Mesendoderm (in vitro differentiated cells): ENCODE measurements around the gene CAVIN3.

Experiments used
- DNase-seq: peaks from one replicate; pipeline ENCODE4 v3.0.0; 2013
- H2AK5ac ChIP-seq: 2 replicates; pipeline ENCODE4 v1.6.1; 2013; ENCODE audit warnings: low read length, inconsistent platforms
- H2BK120ac ChIP-seq: 2 replicates; pipeline ENCODE4 v1.6.1; 2013; ENCODE audit warnings: low read depth, mild to moderate bottlenecking, low read length, moderate library complexity, mixed read lengths
- H2BK15ac ChIP-seq: replicated peaks from 2 replicates; pipeline ENCODE4 v1.6.1; 2013; ENCODE audit warnings: low read depth, mild to moderate bottlenecking, moderate library complexity
- H2BK5ac ChIP-seq: 2 replicates; pipeline ENCODE4 v1.6.1; 2013; ENCODE audit warnings: low read length, inconsistent platforms
- H3K18ac ChIP-seq: 2 replicates; pipeline ENCODE4 v1.6.1; 2013; ENCODE audit warnings: mild to moderate bottlenecking, low read length, mixed read lengths
- H3K23ac ChIP-seq: one replicate; pipeline ENCODE4 v1.6.1; 2013; ENCODE audit warnings: low read length
- H3K27ac ChIP-seq: 2 replicates; pipeline ENCODE4 v1.5.1; 2013; ENCODE audit warnings: low read depth, mild to moderate bottlenecking, inconsistent platforms, low read length, moderate library complexity
- H3K27me3 ChIP-seq: 2 replicates; pipeline ENCODE4 v1.6.1; 2013; ENCODE audit warnings: low read length, control low read depth, mild to moderate bottlenecking, inconsistent platforms; ENCODE audit not compliant: insufficient read depth, poor library complexity
- H3K36me3 ChIP-seq: 2 replicates; pipeline ENCODE4 v1.6.1; 2013; ENCODE audit warnings: low read length, inconsistent platforms; ENCODE audit not compliant: control insufficient read depth, insufficient read depth
- H3K4ac ChIP-seq: one replicate; pipeline ENCODE4 v1.6.1; 2013; ENCODE audit warnings: low read depth, mild to moderate bottlenecking, low read length, moderate library complexity
- H3K4me1 ChIP-seq: 2 replicates; pipeline ENCODE4 v1.6.1; 2013; ENCODE audit warnings: low read depth, low read length, inconsistent platforms; ENCODE audit not compliant: control insufficient read depth
- H3K4me2 ChIP-seq: 2 replicates; pipeline ENCODE4 v1.6.1; 2013; ENCODE audit warnings: low read length
- H3K4me3 ChIP-seq: 2 replicates; pipeline ENCODE4 v1.5.1; 2013; ENCODE audit warnings: mild to moderate bottlenecking, low read length
- H3K56ac ChIP-seq: one replicate; pipeline ENCODE4 v1.6.1; 2013; ENCODE audit warnings: low read length
- H3K79me1 ChIP-seq: 2 replicates; pipeline ENCODE4 v1.6.1; 2013; ENCODE audit warnings: low read length, inconsistent platforms
- H3K79me2 ChIP-seq: 2 replicates; pipeline ENCODE4 v1.6.1; 2013; ENCODE audit warnings: mild to moderate bottlenecking, low read length; ENCODE audit not compliant: control insufficient read depth, insufficient read depth
- H3K9ac ChIP-seq: 2 replicates; pipeline ENCODE4 v1.6.1; 2013; ENCODE audit warnings: low read length, inconsistent platforms
- H4K5ac ChIP-seq: one replicate; pipeline ENCODE4 v1.6.1; 2013; ENCODE audit warnings: low read length
- H4K8ac ChIP-seq: one replicate; pipeline ENCODE4 v1.6.1; 2013; ENCODE audit warnings: low read depth, mild to moderate bottlenecking, control low read depth, low read length, moderate library complexity
- WGBS: extraction: QIAGEN DNeasy Blood & Tissue Kit; methylation state at CpG from one replicate; pipeline ENCODE4 v1.1.7; 2013; ENCODE audit warnings: low lambda C conversion rate, missing lambda C conversion rate; ENCODE audit not compliant: insufficient coverage; ENCODE audit errors: extremely low coverage; 5-methylcytosine and 5-hydroxymethylcytosine counted together

CAVIN3 gene

DNA sequence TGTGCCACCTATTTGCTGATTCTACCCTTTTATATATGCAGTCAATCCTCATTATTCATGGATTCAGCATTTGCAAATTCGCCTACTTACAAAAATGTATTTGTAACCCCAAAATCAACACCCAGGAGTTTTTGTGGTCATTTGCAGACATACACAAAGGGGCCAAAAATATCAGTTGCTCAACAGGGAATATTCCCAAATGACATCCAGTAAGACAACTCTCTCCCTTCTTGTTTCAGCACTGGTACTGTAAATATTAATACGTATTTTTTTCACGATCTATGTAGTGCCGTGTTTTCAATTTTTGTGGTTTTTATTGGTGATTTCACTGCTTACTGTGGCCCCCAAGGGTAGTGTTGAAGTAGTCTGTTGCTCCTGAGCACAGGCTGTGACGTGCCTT is 11.8 kb upstream of the CAVIN3 start:
- DNase-seq, result no peak
- H3K4me3 ChIP-seq, result no peak overlapping the region
- H3K18ac ChIP-seq, result no peak overlapping the region
- no peak overlapping the region for H3K23ac ChIP-seq
- no peak overlapping the region for H2BK120ac ChIP-seq
- no peak overlapping the region for H3K9ac ChIP-seq
- H2BK5ac ChIP-seq, result no peak overlapping the region
- no peak overlapping the region for H3K56ac ChIP-seq
- no peaks in the 10 kb centered on the region for H3K4me1 ChIP-seq
- H4K8ac ChIP-seq, result no peak overlapping the region
- no peaks in the 10 kb centered on the region for H3K79me2 ChIP-seq
- H4K5ac ChIP-seq, result no peak overlapping the region
- H3K4ac ChIP-seq, result no peak overlapping the region
- H2BK15ac ChIP-seq, result no peak overlapping the region
- H3K27me3 ChIP-seq, result no peaks in the 10 kb centered on the region
- no peaks in the 10 kb centered on the region for H3K36me3 ChIP-seq
- no peak overlapping the region for H3K4me2 ChIP-seq
- H3K79me1 ChIP-seq, result no peaks in the 10 kb centered on the region
- no peak overlapping the region for H2AK5ac ChIP-seq
- H3K27ac ChIP-seq, result no peak overlapping the region
- WGBS, result no CpG with 5 or more reads among the region's 5 CpGs

DNA sequence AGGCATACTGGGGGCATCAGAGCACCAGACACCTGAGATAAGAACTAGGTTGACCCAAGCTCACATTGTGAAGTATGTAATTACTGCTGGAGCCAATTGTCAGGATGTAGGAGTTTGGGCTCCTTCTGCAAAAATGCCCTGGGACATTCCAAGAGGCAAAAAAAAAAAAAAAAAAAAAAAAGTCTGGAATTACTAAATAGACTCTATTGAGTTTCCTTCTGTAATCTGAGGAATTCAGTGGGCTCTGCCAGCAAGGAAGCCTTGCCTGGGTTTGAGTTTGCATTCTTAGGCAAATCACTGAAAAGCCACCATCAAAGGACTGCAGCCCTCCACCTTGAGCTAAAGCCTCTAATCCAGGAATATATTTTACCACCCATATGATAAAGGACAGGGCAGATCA is 8.0 kb upstream of the CAVIN3 start:
- Histone ChIP-seq H3K56ac (no peak overlapping the region), H3K23ac (no peak overlapping the region), H2BK15ac (no peak overlapping the region), H3K4me3 (no peak overlapping the region), H3K79me2 (no peaks in the 10 kb centered on the region), H3K4me2 (no peak overlapping the region), H3K4me1 (no peaks in the 10 kb centered on the region), H4K8ac (no peak overlapping the region), H3K36me3 (no peaks in the 10 kb centered on the region), H3K4ac (no peak overlapping the region), H3K27ac (no peak overlapping the region), H3K27me3 (no peaks in the 10 kb centered on the region), H3K18ac (no peak overlapping the region), H2BK5ac (no peak overlapping the region), H3K9ac (no peak overlapping the region), H4K5ac (no peak overlapping the region), H2AK5ac (no peak overlapping the region), H3K79me1 (no peaks in the 10 kb centered on the region), H2BK120ac (no peak overlapping the region)
- no peak for DNase-seq

DNA sequence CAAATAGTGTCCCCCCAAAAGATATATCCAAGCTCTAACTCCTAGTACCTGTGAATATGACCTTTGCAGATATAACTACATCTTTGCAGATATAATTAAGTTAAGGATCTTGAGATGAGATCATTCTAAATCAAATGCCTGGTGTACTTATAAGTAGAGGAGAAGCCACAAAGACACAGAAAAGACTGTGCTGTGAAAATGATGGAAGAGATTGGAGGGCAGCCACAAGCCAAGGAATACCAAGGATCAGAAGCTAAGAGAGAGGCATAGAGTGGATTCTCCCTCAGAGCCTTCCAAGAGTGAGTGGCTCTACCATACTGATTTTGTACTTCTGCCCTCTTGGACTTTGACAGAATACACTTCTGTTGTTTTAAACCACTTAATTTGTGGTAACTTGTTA is 7.5 kb upstream of the CAVIN3 start:
- H3K4ac ChIP-seq, result no peak overlapping the region
- no peak overlapping the region for H3K23ac ChIP-seq
- no peak overlapping the region for H3K4me3 ChIP-seq
- H3K4me1 ChIP-seq, result no peaks in the 10 kb centered on the region
- H4K8ac ChIP-seq, result no peak overlapping the region
- H3K9ac ChIP-seq, result no peak overlapping the region
- H3K27me3 ChIP-seq, result no peaks in the 10 kb centered on the region
- no peak overlapping the region for H2BK5ac ChIP-seq
- H3K18ac ChIP-seq, result no peak overlapping the region
- H4K5ac ChIP-seq, result no peak overlapping the region
- no peak for DNase-seq
- H3K4me2 ChIP-seq, result no peak overlapping the region
- H3K79me1 ChIP-seq, result no peaks in the 10 kb centered on the region
- H3K79me2 ChIP-seq, result no peaks in the 10 kb centered on the region
- H2BK120ac ChIP-seq, result no peak overlapping the region
- H2AK5ac ChIP-seq, result no peak overlapping the region
- H3K56ac ChIP-seq, result no peak overlapping the region
- H3K36me3 ChIP-seq, result no peaks in the 10 kb centered on the region
- no peak overlapping the region for H2BK15ac ChIP-seq
- no peak overlapping the region for H3K27ac ChIP-seq

DNA sequence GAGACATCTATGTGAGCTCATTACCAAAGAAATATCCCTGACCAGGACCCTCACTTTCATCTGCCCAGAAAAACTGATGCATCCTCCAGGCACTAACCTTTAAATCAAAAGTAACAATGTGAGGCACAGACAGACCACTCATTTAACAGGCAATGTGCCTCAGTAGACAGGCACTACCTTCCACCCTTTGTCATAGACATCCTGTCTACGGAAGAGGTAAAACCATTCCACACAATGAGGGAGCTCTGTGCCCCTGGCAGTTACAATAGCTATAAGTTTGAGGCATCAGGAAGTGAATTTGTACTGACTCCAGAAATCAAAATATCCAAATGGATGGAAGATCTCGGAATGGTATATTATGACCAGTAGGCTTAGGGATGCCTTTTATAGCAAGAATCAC is 6.7 kb upstream of the CAVIN3 start:
- Histone ChIP-seq H3K9ac (no peak overlapping the region), H4K8ac (no peak overlapping the region), H3K4me3 (no peak overlapping the region), H3K23ac (no peak overlapping the region), H3K79me1 (no peaks in the 10 kb centered on the region), H2AK5ac (no peak overlapping the region), H3K4ac (no peak overlapping the region), H3K27me3 (no peaks in the 10 kb centered on the region), H3K79me2 (no peaks in the 10 kb centered on the region), H4K5ac (no peak overlapping the region), H2BK5ac (no peak overlapping the region), H3K36me3 (no peaks in the 10 kb centered on the region), H3K4me1 (no peaks in the 10 kb centered on the region), H3K4me2 (no peak overlapping the region), H2BK120ac (no peak overlapping the region), H3K18ac (no peak overlapping the region), H2BK15ac (no peak overlapping the region), H3K27ac (no peak overlapping the region), H3K56ac (no peak overlapping the region)
- WGBS, result no CpG with 5 or more reads among the region's 2 CpGs
- no peak for DNase-seq

DNA sequence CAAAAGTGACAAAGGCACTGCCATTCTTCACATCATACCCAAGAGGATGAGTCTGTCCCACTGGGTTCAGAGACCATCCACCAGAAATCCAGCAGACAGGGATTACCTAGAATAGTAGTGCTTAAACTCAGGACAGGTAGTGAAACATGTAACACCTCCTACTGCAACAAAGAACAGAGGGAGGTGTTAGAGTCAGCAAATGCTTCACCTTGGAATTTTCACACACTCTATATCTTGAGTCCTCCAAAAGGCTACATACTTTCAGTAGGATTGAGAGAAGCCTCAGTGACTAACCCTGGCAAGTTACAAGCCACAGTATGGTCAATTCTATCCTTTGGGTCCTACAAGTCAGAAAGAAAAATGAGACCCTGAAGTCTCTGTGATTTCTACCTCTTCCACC is 6.0 kb upstream of the CAVIN3 start:
- no peak overlapping the region for H4K5ac ChIP-seq
- H3K27me3 ChIP-seq, result no peaks in the 10 kb centered on the region
- no peak overlapping the region for H3K23ac ChIP-seq
- no peak overlapping the region for H2BK5ac ChIP-seq
- H3K9ac ChIP-seq, result no peak overlapping the region
- no peak overlapping the region for H2BK120ac ChIP-seq
- no peak overlapping the region for H3K56ac ChIP-seq
- H3K79me2 ChIP-seq, result no peaks in the 10 kb centered on the region
- DNase-seq, result peak; percentile 48
- H3K4me3 ChIP-seq, result no peak overlapping the region
- H3K27ac ChIP-seq, result no peak overlapping the region
- H3K4me1 ChIP-seq, result peaks cover 3% of the 10 kb centered on the region
- H3K4me2 ChIP-seq, result no peak overlapping the region
- no peak overlapping the region for H4K8ac ChIP-seq
- H2AK5ac ChIP-seq, result no peak overlapping the region
- no peak overlapping the region for H3K18ac ChIP-seq
- H3K4ac ChIP-seq, result peak overlapping the region; percentile 16
- H3K36me3 ChIP-seq, result no peaks in the 10 kb centered on the region
- no peaks in the 10 kb centered on the region for H3K79me1 ChIP-seq
- no peak overlapping the region for H2BK15ac ChIP-seq

DNA sequence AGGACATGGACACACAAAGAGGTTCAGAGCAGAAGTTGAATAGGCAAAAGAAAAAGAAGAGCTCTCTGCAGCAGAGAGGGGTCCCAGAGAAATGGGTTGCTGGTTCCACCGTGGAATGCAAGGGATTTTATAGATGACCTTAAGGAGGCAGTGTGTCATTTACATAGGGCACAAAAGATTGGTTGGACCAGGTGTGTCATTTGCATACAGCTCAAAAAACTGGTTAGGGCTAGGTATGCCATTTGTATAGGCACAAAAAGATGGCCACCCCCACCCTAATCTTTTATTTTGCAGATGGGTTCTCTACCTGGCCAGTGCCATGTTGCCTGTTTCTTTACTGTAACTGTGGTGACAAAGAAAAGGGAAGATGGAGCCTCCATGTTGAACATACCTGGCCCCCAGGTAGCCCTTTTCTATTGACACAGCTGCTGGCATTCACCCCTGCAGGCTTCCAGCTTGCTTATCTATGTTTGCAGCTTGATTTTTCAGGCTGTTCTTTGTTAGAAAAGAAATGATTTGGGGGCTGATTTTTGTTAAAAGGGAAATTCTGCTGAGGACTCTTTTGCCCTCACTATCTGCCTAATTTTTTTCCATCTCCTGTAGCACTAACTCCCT is 3.1 kb upstream of the CAVIN3 start:
- Histone ChIP-seq H3K27ac (no peak overlapping the region), H4K5ac (no peak overlapping the region), H2AK5ac (no peak overlapping the region), H3K4ac (no peak overlapping the region), H3K18ac (no peak overlapping the region), H2BK120ac (no peak overlapping the region), H3K56ac (no peak overlapping the region), H2BK15ac (no peak overlapping the region), H3K4me2 (no peak overlapping the region), H3K27me3 (no peaks in the 10 kb centered on the region), H3K79me1 (no peaks in the 10 kb centered on the region), H3K4me3 (no peak overlapping the region), H3K4me1 (peaks cover 6% of the 10 kb centered on the region), H3K9ac (no peak overlapping the region), H3K79me2 (peaks cover 2% of the 10 kb centered on the region), H4K8ac (no peak overlapping the region), H2BK5ac (no peak overlapping the region), H3K36me3 (no peaks in the 10 kb centered on the region), H3K23ac (no peak overlapping the region)
- DNase-seq, result no peak
- no CpG with 5 or more reads among the region's 1 CpG for WGBS
